GM12891 (cell line): ENCODE results near the gene ATP13A3.

Experiments used
- POLR2A ChIP-seq: IDR thresholded peaks from 2 replicates; pipeline ENCODE4 v1.6.1; 2011; ENCODE audit warnings: low read depth, low read length, control low read depth
- POLR2AphosphoS5 ChIP-seq: IDR thresholded peaks from 2 replicates; pipeline ENCODE4 v1.6.1; 2011; ENCODE audit warnings: low read depth, low read length, control low read depth
- TAF1 ChIP-seq: IDR thresholded peaks from 2 replicates; pipeline ENCODE4 v1.6.1; 2011; ENCODE audit warnings: low read depth, low read length, control low read depth

GRCh38 chr3:194485881-194486539 lies 792 bp downstream of the ATP13A3 start:
- no peak for TF ChIP-seq POLR2A
- TF ChIP-seq POLR2AphosphoS5: no peak
- TF ChIP-seq TAF1: no peak
